ENCODE measurements around the gene ZNF157.
"Not testable (repeated sequence)": the region's sequence is repeated elsewhere in the genome, so short reads cannot be mapped to it uniquely, and the experiment has no call there.

The ZNF157 gene

GRCh38 chrX:47370278-47370677 lies at the start of gene ZNF157:
Gene ZNF157, plus strand, starts transcription at chrX:47370578. Its CDS starts 91 bp downstream, at chrX:47370669.
- DNase-seq (ENCODE audit: low spot score) = no peak

GRCh38 chrX:47321386-47321785 lies 49.0 kb upstream of the ZNF157 start:
- peak; percentile 80 for DNase-seq (ENCODE audit: low spot score)

GRCh38 chrX:47321823-47322371 lies 48.5 kb upstream of the ZNF157 start:
- DNase-seq (ENCODE audit: low spot score) = peak; percentile 64

- no peak for DNase-seq (ENCODE audit: low spot score)
Measured at GRCh38 chrX:47327902-47328301, 42.5 kb upstream of the ZNF157 start.

- not testable (repeated sequence) for DNase-seq (ENCODE audit: low spot score)
Measured at GRCh38 chrX:47332729-47333128, 37.6 kb upstream of the ZNF157 start.

- no peak for DNase-seq (ENCODE audit: low spot score)
Measured at GRCh38 chrX:47351706-47352105, 18.7 kb upstream of the ZNF157 start.

GRCh38 chrX:47358387-47359065 lies 11.9 kb upstream of the ZNF157 start:
- no peak for DNase-seq (ENCODE audit: low spot score)

- no peak for DNase-seq (ENCODE audit: low spot score)
Measured at GRCh38 chrX:47360423-47361179, 9.8 kb upstream of the ZNF157 start.

- peak; percentile 84 for DNase-seq (ENCODE audit: low spot score)
Measured at GRCh38 chrX:47361538-47362511, 8.6 kb upstream of the ZNF157 start.

GRCh38 chrX:47366041-47366722 lies 4.2 kb upstream of the ZNF157 start:
- DNase-seq (ENCODE audit: low spot score) = peak; percentile 77

GRCh38 chrX:47373198-47373597 lies 2.8 kb downstream of the ZNF157 start:
- no peak for DNase-seq (ENCODE audit: low spot score)

GRCh38 chrX:47380268-47380667 lies 9.9 kb downstream of the ZNF157 start:
- no peak for DNase-seq (ENCODE audit: low spot score)

- DNase-seq (ENCODE audit: low spot score) = not testable (repeated sequence)
Measured at GRCh38 chrX:47380837-47381236, 10.5 kb downstream of the ZNF157 start.

- DNase-seq (ENCODE audit: low spot score) = peak; percentile 69
Measured at GRCh38 chrX:47384502-47384901, 14.1 kb downstream of the ZNF157 start.

- no peak for DNase-seq (ENCODE audit: low spot score)
Measured at GRCh38 chrX:47390780-47391179, 20.4 kb downstream of the ZNF157 start.

GRCh38 chrX:47413179-47413594 lies 42.8 kb downstream of the ZNF157 start:
- DNase-seq (ENCODE audit: low spot score) = no peak

GRCh38 chrX:47420265-47420664 lies 49.9 kb downstream of the ZNF157 start:
- no peak for DNase-seq (ENCODE audit: low spot score)

GRCh38 chrX:47420962-47421361 lies 50.6 kb downstream of the ZNF157 start:
- DNase-seq (ENCODE audit: low spot score) = no peak

GRCh38 chrX:47422444-47422843 lies 52.1 kb downstream of the ZNF157 start:
- no peak for DNase-seq (ENCODE audit: low spot score)

- DNase-seq (ENCODE audit: low spot score) = no peak
Measured at GRCh38 chrX:47430925-47431324, 60.5 kb downstream of the ZNF157 start.

- no peak for DNase-seq (ENCODE audit: low spot score)
Measured at GRCh38 chrX:47446431-47446830, 76.1 kb downstream of the ZNF157 start.

Data from ecto neural progenitor cell (in vitro differentiated cells).